GM21367 (cell line): Measurements from ENCODE around the gene NEU1.
A peak's percentile ranks its signal among the peaks of the same experiment; 100 is the strongest.
"Not testable (repeated sequence)": the region's sequence is repeated elsewhere in the genome, so short reads cannot be mapped to it uniquely, and the experiment has no call there.

ENCODE experiments used
- ATAC-seq: cut with Tn5 transposase; IDR thresholded peaks from one replicate; pipeline ENCODE4 v1.9.1; 2021; ENCODE audit not compliant: unreplicated experiment

The NEU1 gene

GRCh38 chr6:31847276-31847978 lies 15.2 kb downstream of the NEU1 start:
- ATAC-seq = no peak

- no peak for ATAC-seq
Measured at GRCh38 chr6:31844507-31844906, 18.1 kb downstream of the NEU1 start.

- ATAC-seq = no peak
Measured at GRCh38 chr6:31842053-31842452, 20.6 kb downstream of the NEU1 start.

GRCh38 chr6:31839779-31840126 lies 22.9 kb downstream of the NEU1 start:
- ATAC-seq = not testable (repeated sequence)

GRCh38 chr6:31838968-31839367 lies 23.7 kb downstream of the NEU1 start:
- ATAC-seq = no peak

GRCh38 chr6:31838114-31838553 lies 24.5 kb downstream of the NEU1 start:
- ATAC-seq = not testable (repeated sequence)

- ATAC-seq = no peak
Measured at GRCh38 chr6:31837369-31838113, 25.1 kb downstream of the NEU1 start.

- ATAC-seq = no peak
Measured at GRCh38 chr6:31836474-31837368, 25.9 kb downstream of the NEU1 start.

GRCh38 chr6:31836047-31836473 lies 26.6 kb downstream of the NEU1 start:
- no peak for ATAC-seq

GRCh38 chr6:31834367-31835250 lies 28.0 kb downstream of the NEU1 start:
- ATAC-seq = no peak

GRCh38 chr6:31831350-31832215 lies 31.0 kb downstream of the NEU1 start:
- no peak for ATAC-seq

- no peak for ATAC-seq
Measured at GRCh38 chr6:31830886-31831335, 31.7 kb downstream of the NEU1 start.

GRCh38 chr6:31829633-31830283 lies 32.9 kb downstream of the NEU1 start:
- no peak for ATAC-seq

- peak; percentile 54 for ATAC-seq
Measured at GRCh38 chr6:31827286-31828079, 35.1 kb downstream of the NEU1 start, which contains the start of gene HSPA1B. Gene HSPA1B (plus strand): TSS chr6:31827738. CDS start chr6:31827951, 213 bp downstream.

- ATAC-seq = no peak
Measured at GRCh38 chr6:31826793-31827285, 35.8 kb downstream of the NEU1 start.

- no peak for ATAC-seq
Measured at GRCh38 chr6:31825553-31825952, 37.1 kb downstream of the NEU1 start.

- not testable (repeated sequence) for ATAC-seq
Measured at GRCh38 chr6:31823592-31824196, 38.9 kb downstream of the NEU1 start.
